Measurements from ENCODE around the gene GBP4. TPM values are rescaled to one million over a fixed set of nuclear protein-coding genes. Genes with fewer than 3 reads are reported as not detected.
"Not testable (repeated sequence)": the region's sequence is repeated elsewhere in the genome, so short reads cannot be mapped to it uniquely, and the experiment has no call there.

The GBP4 gene
- total RNA-seq, result 10 to 100 TPM; 37.7 to 60.6 TPM

- Mint-ChIP-seq H3K27ac (peak within 1 kb of the TSS; percentile 100), H3K4me1 (ENCODE audit: low read depth) (peaks cover 81% of the 10 kb centered on the region), H3K27me3 (ENCODE audit: low read depth) (no peaks in the 10 kb centered on the region), H3K9me3 (no peaks in the 10 kb centered on the region), H3K36me3 (ENCODE audit: insufficient read depth in 2 of 2) (peaks cover 6 to 18% of the 10 kb centered on the region in 2 donors), H3K4me3 (peak within 1 kb of the TSS; percentile 84 to 100)
- peak; percentile 52 to 57 for DNase-seq
- peak; percentile 71 to 73 for ATAC-seq (replicated peaks in 1 of 2)
Measured at GRCh38 chr1:89198491-89199072, at the start of gene GBP4. GBP4 (minus strand) TSS chr1:89198942; CDS start chr1:89198834, 108 bp downstream.

- no peak overlapping the region for H3K4me3 Mint-ChIP-seq
- H3K9me3 Mint-ChIP-seq, result peaks cover 15 to 17% of the 10 kb centered on the region in 2 donors
- no peaks in the 10 kb centered on the region for H3K4me1 Mint-ChIP-seq (ENCODE audit: low read depth)
- peaks cover 12 to 37% of the 10 kb centered on the region in 2 donors for H3K36me3 Mint-ChIP-seq (ENCODE audit: insufficient read depth in 2 of 2)
- DNase-seq (no peak), ATAC-seq (replicated peaks in 1 of 2) (no peak)
- no peaks in the 10 kb centered on the region for H3K27me3 Mint-ChIP-seq (ENCODE audit: low read depth)
- H3K27ac Mint-ChIP-seq, result no peak overlapping the region
Measured at GRCh38 chr1:89243046-89243445, 44.3 kb upstream of the GBP4 start.

GRCh38 chr1:89221341-89221740 is 22.6 kb upstream of the GBP4 start:
- no peaks in the 10 kb centered on the region for H3K4me1 Mint-ChIP-seq (ENCODE audit: low read depth)
- peaks cover 13 to 14% of the 10 kb centered on the region in 2 donors for H3K36me3 Mint-ChIP-seq (ENCODE audit: insufficient read depth in 2 of 2)
- no peak for DNase-seq
- no peak overlapping the region for H3K4me3 Mint-ChIP-seq
- ATAC-seq (replicated peaks in 1 of 2), result no peak
- H3K27ac Mint-ChIP-seq, result no peak overlapping the region
- H3K9me3 Mint-ChIP-seq, result peaks cover 10 to 16% of the 10 kb centered on the region in 2 donors
- H3K27me3 Mint-ChIP-seq (ENCODE audit: low read depth), result no peaks in the 10 kb centered on the region

- H3K27me3 Mint-ChIP-seq (ENCODE audit: low read depth); H3K36me3 Mint-ChIP-seq (ENCODE audit: insufficient read depth in 2 of 2); H3K4me1 Mint-ChIP-seq (ENCODE audit: low read depth); H3K27ac Mint-ChIP-seq; DNase-seq; H3K4me3 Mint-ChIP-seq; ATAC-seq (replicated peaks in 1 of 2): not testable (repeated sequence)
- peaks cover 6 to 11% of the 10 kb centered on the region in 2 donors for H3K9me3 Mint-ChIP-seq
Measured at GRCh38 chr1:89219851-89220250, 21.1 kb upstream of the GBP4 start.

- not testable (repeated sequence) for H3K27me3 Mint-ChIP-seq (ENCODE audit: low read depth)
Measured at GRCh38 chr1:89218941-89219340, 20.2 kb upstream of the GBP4 start.

GRCh38 chr1:89213347-89213746 is 14.6 kb upstream of the GBP4 start:
- H3K9me3 Mint-ChIP-seq, result peaks cover 12 to 18% of the 10 kb centered on the region in 2 donors
- peaks cover 12 to 16% of the 10 kb centered on the region in 2 donors for H3K36me3 Mint-ChIP-seq (ENCODE audit: insufficient read depth in 2 of 2)
- H3K4me3 Mint-ChIP-seq, result no peak overlapping the region

More at GRCh38 chr1:89218941-89219340, 20.2 kb upstream of the GBP4 start:
- not testable (repeated sequence) for H3K36me3 Mint-ChIP-seq (ENCODE audit: insufficient read depth in 2 of 2); H3K27ac Mint-ChIP-seq; H3K4me1 Mint-ChIP-seq (ENCODE audit: low read depth); DNase-seq; H3K9me3 Mint-ChIP-seq; H3K4me3 Mint-ChIP-seq; ATAC-seq (replicated peaks in 1 of 2)

GRCh38 chr1:89211035-89211634 is 12.4 kb upstream of the GBP4 start:
- Mint-ChIP-seq H3K4me1 (ENCODE audit: low read depth) (peaks cover 4% of the 10 kb centered on the region), H3K36me3 (ENCODE audit: insufficient read depth in 2 of 2) (peaks cover 9 to 15% of the 10 kb centered on the region in 2 donors), H3K4me3 (no peak overlapping the region), H3K27me3 (ENCODE audit: low read depth) (no peaks in the 10 kb centered on the region), H3K27ac (no peak overlapping the region), H3K9me3 (peaks cover 11 to 17% of the 10 kb centered on the region in 2 donors)
- DNase-seq (no peak), ATAC-seq (replicated peaks in 1 of 2) (no peak)

More at GRCh38 chr1:89213347-89213746, 14.6 kb upstream of the GBP4 start:
- H3K4me1 Mint-ChIP-seq (ENCODE audit: low read depth), result no peaks in the 10 kb centered on the region
- no peaks in the 10 kb centered on the region for H3K27me3 Mint-ChIP-seq (ENCODE audit: low read depth)
- no peak for ATAC-seq (replicated peaks in 1 of 2)
- DNase-seq, result no peak
- no peak overlapping the region for H3K27ac Mint-ChIP-seq

GRCh38 chr1:89206373-89206772 is 7.6 kb upstream of the GBP4 start:
- Mint-ChIP-seq H3K27me3 (ENCODE audit: low read depth) (no peaks in the 10 kb centered on the region), H3K4me3 (no peak overlapping the region), H3K36me3 (ENCODE audit: insufficient read depth in 2 of 2) (peaks cover 11 to 29% of the 10 kb centered on the region in 2 donors), H3K27ac (no peak overlapping the region), H3K4me1 (ENCODE audit: low read depth) (peaks cover 25% of the 10 kb centered on the region), H3K9me3 (peaks cover 16 to 23% of the 10 kb centered on the region in 2 donors)
- ATAC-seq (replicated peaks in 1 of 2), result no peak
- no peak for DNase-seq

- DNase-seq (no peak), ATAC-seq (replicated peaks in 1 of 2) (peak; percentile 26 to 35)
- Mint-ChIP-seq H3K4me3 (no peak overlapping the region), H3K27ac (no peak overlapping the region), H3K9me3 (peaks cover 9 to 11% of the 10 kb centered on the region in 2 donors), H3K36me3 (ENCODE audit: insufficient read depth in 2 of 2) (peaks cover 7 to 24% of the 10 kb centered on the region in 2 donors), H3K4me1 (ENCODE audit: low read depth) (peaks cover 52% of the 10 kb centered on the region), H3K27me3 (ENCODE audit: low read depth) (no peaks in the 10 kb centered on the region)
Measured at GRCh38 chr1:89203166-89203565, 4.4 kb upstream of the GBP4 start.

- DNase-seq, result no peak
- H3K4me1 Mint-ChIP-seq (ENCODE audit: low read depth), result peaks cover 63% of the 10 kb centered on the region
- peak overlapping the region; percentile 78 to 84 for H3K4me3 Mint-ChIP-seq
Measured at GRCh38 chr1:89201106-89201794, 2.5 kb upstream of the GBP4 start.

GRCh38 chr1:89200663-89201062 is 1.9 kb upstream of the GBP4 start:
- Mint-ChIP-seq H3K27ac (peak overlapping the region; percentile 100), H3K4me3 (peak overlapping the region; percentile 78 to 84), H3K4me1 (ENCODE audit: low read depth) (peaks cover 69% of the 10 kb centered on the region), H3K9me3 (peaks cover 6 to 7% of the 10 kb centered on the region in 2 donors), H3K27me3 (ENCODE audit: low read depth) (no peaks in the 10 kb centered on the region), H3K36me3 (ENCODE audit: insufficient read depth in 2 of 2) (peaks cover 5 to 23% of the 10 kb centered on the region in 2 donors)
- ATAC-seq (replicated peaks in 1 of 2) (peak; percentile 65 to 68), DNase-seq (no peak)

More at GRCh38 chr1:89201106-89201794, 2.5 kb upstream of the GBP4 start:
- no peaks in the 10 kb centered on the region for H3K27me3 Mint-ChIP-seq (ENCODE audit: low read depth)
- peak overlapping the region; percentile 100 for H3K27ac Mint-ChIP-seq
- peak; percentile 16 to 32 for ATAC-seq (replicated peaks in 1 of 2)
- peaks cover 5 to 23% of the 10 kb centered on the region in 2 donors for H3K36me3 Mint-ChIP-seq (ENCODE audit: insufficient read depth in 2 of 2)
- peaks cover 6 to 7% of the 10 kb centered on the region in 2 donors for H3K9me3 Mint-ChIP-seq

GRCh38 chr1:89199525-89200031 is 836 bp upstream of the GBP4 start:
- no peak for DNase-seq
- Mint-ChIP-seq H3K9me3 (peaks cover 6% of the 10 kb centered on the region in 2 donors), H3K27ac (peak overlapping the region; percentile 100), H3K4me3 (peak overlapping the region; percentile 84 to 100), H3K4me1 (ENCODE audit: low read depth) (peaks cover 80% of the 10 kb centered on the region), H3K36me3 (ENCODE audit: insufficient read depth in 2 of 2) (peaks cover 9 to 22% of the 10 kb centered on the region in 2 donors), H3K27me3 (ENCODE audit: low read depth) (no peaks in the 10 kb centered on the region)
- ATAC-seq (replicated peaks in 1 of 2), result no peak

GRCh38 chr1:89198081-89198480 is 661 bp downstream of the GBP4 start:
- Mint-ChIP-seq H3K4me1 (ENCODE audit: low read depth) (peaks cover 78% of the 10 kb centered on the region), H3K27ac (peak overlapping the region; percentile 100), H3K4me3 (peak overlapping the region; percentile 84 to 100), H3K36me3 (ENCODE audit: insufficient read depth in 2 of 2) (peaks cover 7 to 21% of the 10 kb centered on the region in 2 donors), H3K9me3 (no peaks in the 10 kb centered on the region), H3K27me3 (ENCODE audit: low read depth) (no peaks in the 10 kb centered on the region)
- ATAC-seq (replicated peaks in 1 of 2) (peak; percentile 3 to 21), DNase-seq (no peak)

Data from activated T-cell treated with anti-CD3 and anti-CD28 coated beads, Interleukin-2, amount 50 U/mL, for 72 hours (primary cell).